GM12874 (cell line): ENCODE measurements around the gene AK3.

ENCODE experiments used
- CTCF ChIP-seq: IDR thresholded peaks from 2 replicates; pipeline ENCODE4 v1.5.1; 2011; ENCODE audit warnings: low read depth, mild to moderate bottlenecking, control low read depth, low read length, moderate library complexity; ENCODE audit not compliant: insufficient read depth

AK3 gene

DNA sequence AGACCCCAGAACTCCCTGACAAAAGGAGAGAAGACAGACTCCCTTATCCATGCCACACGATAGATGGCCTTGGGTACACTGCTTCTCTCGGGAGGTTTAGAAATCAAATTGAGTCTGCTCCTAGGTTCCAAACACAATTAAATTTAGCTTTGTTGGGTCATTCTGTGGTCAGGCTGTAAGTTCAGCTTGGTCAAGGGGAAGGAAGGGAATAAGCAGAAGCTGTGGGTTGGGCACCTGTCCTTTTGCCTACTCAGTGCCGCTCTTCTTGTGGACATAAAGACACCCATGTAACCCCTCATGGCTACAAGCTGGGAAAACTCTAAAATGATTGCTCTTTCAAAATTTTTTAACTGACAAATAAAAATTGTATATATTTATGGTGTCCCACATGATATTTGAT, 19.1 kb upstream of the AK3 start:
- TF ChIP-seq CTCF: no peak

- TF ChIP-seq CTCF: no peak
Measured at GRCh38 chr9:4756420-4756819, 15.4 kb upstream of the AK3 start.

DNA sequence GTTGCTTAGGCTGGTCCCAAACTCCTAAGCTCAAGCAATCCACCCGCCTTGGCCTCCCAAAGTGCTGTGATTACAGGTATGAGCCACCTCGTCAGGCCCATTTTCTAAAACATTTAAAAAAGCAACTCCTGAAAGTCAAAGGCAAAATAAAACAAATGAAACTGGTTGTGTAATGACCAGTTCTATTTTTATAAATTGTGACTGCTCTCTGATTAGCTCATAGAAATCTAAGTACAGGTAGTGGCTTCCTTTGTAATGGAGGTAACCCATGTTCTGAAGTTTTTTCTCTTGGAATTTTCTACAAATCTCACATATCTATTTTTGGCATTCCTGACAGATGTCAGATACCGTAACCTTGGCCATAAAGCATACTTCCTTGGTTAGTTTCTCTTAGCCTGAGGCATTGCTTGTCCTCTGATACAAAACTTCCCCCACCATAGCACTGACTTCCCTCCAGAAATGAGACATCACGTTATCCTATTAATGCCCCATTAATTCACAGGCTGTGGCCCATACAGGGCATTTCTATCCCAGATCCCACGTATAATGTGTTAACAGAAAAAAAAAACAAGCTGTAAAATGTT, 14.1 kb upstream of the AK3 start:
- TF ChIP-seq CTCF: no peak

DNA sequence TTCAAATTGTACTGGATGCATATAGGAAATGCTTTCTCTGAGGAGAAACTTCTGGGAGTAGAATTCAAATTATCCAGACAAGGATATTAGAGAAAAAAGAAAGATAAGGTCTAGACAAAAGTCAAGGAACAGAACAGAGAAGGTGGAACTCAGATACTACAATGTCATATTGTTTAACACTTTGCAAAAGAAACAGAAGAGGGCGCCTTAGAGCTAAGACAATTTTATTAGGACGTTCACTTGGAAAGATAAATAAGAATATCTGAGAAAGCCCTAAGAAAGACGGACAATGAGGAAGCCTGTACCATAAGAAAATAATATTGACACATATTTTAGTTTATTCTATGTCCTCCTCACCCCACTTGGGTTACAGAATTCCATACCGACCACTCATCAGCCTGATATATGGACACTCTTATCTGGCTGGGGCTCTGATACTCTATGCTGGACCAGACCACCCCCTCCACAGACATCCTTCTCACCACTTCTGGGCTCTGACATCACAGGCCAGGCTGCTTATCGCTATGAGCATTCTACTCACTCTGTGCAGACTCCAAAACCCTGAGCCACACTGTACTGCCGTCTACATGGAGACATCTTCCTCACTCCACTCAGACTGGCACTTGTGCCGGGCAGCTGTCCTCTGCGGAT, 9.1 kb upstream of the AK3 start:
- TF ChIP-seq CTCF: peak; percentile 44; the same call in 1 of the 2 replicates

GRCh38 chr9:4748612-4749011, 7.6 kb upstream of the AK3 start:
- TF ChIP-seq CTCF: no peak

DNA sequence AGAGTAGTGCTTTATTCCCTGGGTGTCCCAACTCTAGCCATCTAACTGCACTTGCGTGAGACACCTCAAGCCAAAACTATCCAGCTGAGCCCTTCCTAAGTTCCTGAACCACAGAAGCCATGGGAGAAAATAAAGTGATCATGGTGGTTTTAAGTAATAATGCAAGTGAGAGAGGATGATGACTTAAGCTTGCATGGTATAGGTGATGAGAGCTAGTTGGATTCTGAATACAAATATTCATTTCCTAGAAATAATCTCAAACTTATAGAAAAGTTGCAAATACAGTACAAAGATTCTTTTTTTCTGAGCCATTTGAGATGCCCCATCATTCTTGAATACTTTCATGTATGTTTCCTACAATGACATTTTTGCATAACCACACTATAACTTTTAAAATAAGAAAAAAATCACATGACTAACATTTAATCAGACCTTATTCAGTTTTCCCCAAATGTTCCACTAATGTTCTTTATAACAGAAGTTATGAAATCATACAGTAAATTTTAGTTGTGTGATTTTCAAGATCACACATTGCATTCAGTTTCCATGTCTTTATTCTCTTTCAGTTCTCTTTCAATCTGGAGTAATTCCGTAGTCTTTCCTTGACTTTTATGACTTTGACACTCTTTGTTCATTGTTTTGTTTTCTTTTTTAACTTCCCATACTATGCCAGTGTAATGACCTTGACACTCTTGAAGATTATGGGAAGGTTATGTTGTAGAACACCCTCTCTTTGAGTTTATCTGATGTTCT, 5.5 kb upstream of the AK3 start:
- no peak for TF ChIP-seq CTCF

- no peak for TF ChIP-seq CTCF
Measured at GRCh38 chr9:4743131-4743875, 2.3 kb upstream of the AK3 start.
